ENCODE results near the gene GEMIN2.
"Not testable (repeated sequence)": the region's sequence is repeated elsewhere in the genome, so short reads cannot be mapped to it uniquely, and the experiment has no call there.

Gene GEMIN2

GRCh38 chr14:39114073-39114838, at the start of gene GEMIN2:
Gene GEMIN2, plus strand, starts transcription at chr14:39114323. Its CDS starts 16 bp downstream, at chr14:39114339.
- peak; percentile 79 for FAIRE-seq

DNA sequence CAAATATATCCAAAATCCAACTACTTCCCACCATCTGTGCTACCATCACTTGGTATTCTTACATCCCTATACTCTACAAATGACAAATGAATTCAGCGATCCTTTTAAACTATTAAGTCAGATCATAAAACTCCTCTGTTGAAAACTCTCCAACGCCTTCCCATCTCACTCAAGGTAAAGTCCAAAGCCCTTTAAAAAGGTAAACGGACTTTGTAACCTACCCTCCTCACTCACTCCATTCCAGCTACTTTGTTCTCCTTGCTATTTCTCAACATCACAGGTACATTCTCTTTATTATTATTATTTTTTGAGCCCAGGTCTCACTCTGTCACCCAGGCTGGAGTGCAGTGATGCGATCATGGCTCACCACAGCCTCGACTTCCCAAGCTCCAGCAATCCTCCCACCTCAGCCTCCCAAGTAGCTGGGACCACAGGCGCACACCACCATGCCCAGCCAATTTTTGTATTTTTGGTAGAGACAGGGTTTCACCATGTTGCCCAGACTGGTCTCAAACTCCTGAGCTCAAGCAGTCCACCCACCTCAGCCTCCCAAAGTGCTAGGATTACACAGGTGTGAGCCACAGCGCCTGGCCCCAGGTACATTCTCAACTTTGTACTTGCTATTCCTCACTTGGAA, 44.8 kb upstream of the GEMIN2 start:
- DNase-seq (ENCODE audit: insufficient read length, low spot score); FAIRE-seq: not testable (repeated sequence)

More at GRCh38 chr14:39114073-39114838, at the start of gene GEMIN2:
- TF ChIP-seq CTCF (IDR thresholded peaks at IDR 0.05; ENCODE audit: insufficient read depth, missing control alignments): no peak
- peak; percentile 75 for DNase-seq (ENCODE audit: insufficient read length, low spot score)

DNA sequence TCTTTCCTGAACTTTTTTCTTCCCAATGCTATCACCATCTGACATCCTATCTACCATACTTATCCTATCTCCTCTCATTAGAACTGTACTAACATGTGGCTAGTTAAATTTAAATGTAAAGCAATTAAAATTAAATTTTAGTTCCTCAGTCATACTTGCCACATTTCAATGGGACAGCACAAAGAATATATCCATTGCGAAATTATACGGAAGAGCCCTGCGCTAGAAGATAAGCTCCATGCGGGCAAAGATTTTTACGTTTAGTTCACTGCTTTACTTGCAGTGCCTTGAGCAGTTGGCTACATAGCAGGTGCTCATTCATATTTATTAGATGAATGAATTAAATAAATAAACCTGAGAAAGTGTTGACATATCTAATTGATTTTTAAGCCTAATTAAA, 44.2 kb upstream of the GEMIN2 start:
- no peak for FAIRE-seq
- TF ChIP-seq CTCF (IDR thresholded peaks at IDR 0.05; ENCODE audit: insufficient read depth, missing control alignments): no peak
- no peak for DNase-seq (ENCODE audit: insufficient read length, low spot score)

DNA sequence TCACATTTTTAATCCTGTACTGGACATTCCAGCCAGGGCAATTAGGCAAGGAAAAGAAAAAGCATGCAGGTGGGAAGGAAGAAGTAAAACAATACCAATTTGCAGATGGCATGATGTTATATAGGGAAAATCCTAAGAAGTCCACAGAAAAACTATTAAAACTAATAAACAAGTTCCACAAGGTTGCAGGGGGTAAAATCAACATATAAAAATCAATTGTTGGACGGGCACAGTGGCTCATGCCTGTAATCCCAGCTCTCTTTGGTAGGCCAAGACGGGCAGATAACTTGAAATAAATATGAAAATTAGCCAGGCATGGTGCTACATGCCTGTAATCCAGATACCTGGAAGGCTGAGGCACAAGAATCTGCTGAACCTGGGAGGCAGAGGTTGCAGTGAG, 43.0 kb upstream of the GEMIN2 start:
- DNase-seq (ENCODE audit: insufficient read length, low spot score) (no peak), FAIRE-seq (no peak)
- no peak for TF ChIP-seq CTCF (IDR thresholded peaks at IDR 0.05; ENCODE audit: insufficient read depth, missing control alignments)

- DNase-seq (ENCODE audit: insufficient read length, low spot score) (no peak), FAIRE-seq (no peak)
- no peak for TF ChIP-seq CTCF (IDR thresholded peaks at IDR 0.05; ENCODE audit: insufficient read depth, missing control alignments)
These were observed 33.2 kb upstream of the GEMIN2 start for GRCh38 chr14:39080886-39081285.

DNA sequence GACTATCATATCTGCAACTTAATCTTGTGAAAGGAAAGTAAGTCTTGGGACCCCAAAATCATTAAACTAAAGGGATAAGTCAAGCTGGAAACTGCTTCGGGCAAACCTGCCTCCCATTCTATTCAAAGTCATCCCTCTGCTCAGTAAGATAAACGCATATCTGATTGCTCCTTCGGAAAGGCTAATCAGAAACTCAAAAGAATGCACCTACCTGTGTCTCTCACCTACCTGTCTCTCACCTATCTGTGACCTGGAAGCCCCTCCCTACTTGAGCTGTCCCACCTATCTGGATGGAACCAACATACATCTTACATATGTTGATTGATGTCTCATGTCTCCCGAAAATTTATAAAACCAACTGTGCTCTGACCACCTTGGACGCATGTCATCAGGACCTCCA, 31.0 kb upstream of the GEMIN2 start:
- no peak for FAIRE-seq
- DNase-seq (ENCODE audit: insufficient read length, low spot score): no peak
- TF ChIP-seq CTCF (IDR thresholded peaks at IDR 0.05; ENCODE audit: insufficient read depth, missing control alignments): no peak

GRCh38 chr14:39085933-39086332, 28.2 kb upstream of the GEMIN2 start:
- FAIRE-seq (no peak), DNase-seq (ENCODE audit: insufficient read length, low spot score) (no peak)
- TF ChIP-seq CTCF (IDR thresholded peaks at IDR 0.05; ENCODE audit: insufficient read depth, missing control alignments): no peak

All from D721Med (cell line).